Astrocyte of the spinal cord (primary cell): ENCODE results near the gene SLC25A14.
A peak's percentile ranks its signal among the peaks of the same experiment; 100 is the strongest.

ENCODE experiments used
- DNase-seq: peaks from one replicate; pipeline ENCODE4 v3.0.0; 2011; ENCODE audit warnings: low read depth, low spot score
- H3K4me3 ChIP-seq: 2 replicates; pipeline ENCODE4 v1.5.1; 2011; ENCODE audit warnings: low read depth, mild to moderate bottlenecking, low read length, moderate library complexity
- in situ Hi-C: cut with HindIII; loops from 2 replicates; pipeline ENCODE4 v1.10.0; 2017; ENCODE audit warnings: low sequenced_read_pairs
- TF ChIP-seq, protein P1 (sequence below): IDR thresholded peaks from 2 replicates; pipeline ENCODE4 v1.5.1; 2012; ENCODE audit warnings: low read depth, mild to moderate bottlenecking, low read length, inconsistent platforms

The SLC25A14 gene, protein sequence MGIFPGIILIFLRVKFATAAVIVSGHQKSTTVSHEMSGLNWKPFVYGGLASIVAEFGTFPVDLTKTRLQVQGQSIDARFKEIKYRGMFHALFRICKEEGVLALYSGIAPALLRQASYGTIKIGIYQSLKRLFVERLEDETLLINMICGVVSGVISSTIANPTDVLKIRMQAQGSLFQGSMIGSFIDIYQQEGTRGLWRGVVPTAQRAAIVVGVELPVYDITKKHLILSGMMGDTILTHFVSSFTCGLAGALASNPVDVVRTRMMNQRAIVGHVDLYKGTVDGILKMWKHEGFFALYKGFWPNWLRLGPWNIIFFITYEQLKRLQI

DNA sequence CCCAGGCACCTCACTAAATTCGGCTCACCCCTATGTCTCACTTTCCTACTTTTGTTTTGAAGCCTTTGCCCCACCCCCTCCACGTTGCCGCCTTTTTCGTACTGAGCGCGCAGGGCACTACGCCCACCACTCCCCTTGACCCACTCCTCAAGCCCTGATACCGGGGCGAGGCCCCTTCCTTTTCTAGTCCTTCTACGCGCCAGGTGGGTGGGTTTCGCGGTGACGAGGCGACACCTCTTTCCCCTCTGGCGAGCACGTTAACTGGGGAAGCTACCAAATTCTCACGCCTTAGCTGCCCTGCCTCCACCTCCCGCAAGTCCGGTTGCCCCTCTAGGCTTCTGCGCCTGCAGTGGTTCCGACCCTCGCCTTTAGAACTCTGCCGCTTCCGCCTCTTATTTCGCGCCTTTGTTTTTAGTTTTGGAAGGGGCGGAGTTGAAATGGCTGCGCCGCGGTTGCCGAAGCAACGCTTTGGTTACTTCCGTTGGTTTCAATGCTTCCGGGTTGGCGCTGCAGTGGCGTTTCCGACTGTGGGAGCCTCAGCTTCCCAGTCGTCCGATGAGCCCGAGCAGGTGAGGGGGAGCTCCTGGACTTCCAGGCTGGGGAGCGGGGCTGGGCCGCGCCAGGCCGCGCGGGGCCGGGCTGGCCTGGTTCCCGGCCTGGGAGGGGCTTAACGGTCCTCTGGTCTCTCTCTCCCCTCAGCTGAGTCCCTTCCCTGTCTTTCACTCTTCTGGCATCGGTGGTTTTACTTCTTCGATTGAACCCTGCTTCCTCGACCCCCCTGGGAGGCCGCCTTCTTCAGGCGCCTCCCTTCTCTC lies at the start of gene SLC25A14:
TSS of gene SLC25A14 (plus strand) at position 512 of the 815 bp plus-strand sequence. CDS start 360 bp downstream, outside the sequence.
- TF ChIP-seq, protein P1, sequence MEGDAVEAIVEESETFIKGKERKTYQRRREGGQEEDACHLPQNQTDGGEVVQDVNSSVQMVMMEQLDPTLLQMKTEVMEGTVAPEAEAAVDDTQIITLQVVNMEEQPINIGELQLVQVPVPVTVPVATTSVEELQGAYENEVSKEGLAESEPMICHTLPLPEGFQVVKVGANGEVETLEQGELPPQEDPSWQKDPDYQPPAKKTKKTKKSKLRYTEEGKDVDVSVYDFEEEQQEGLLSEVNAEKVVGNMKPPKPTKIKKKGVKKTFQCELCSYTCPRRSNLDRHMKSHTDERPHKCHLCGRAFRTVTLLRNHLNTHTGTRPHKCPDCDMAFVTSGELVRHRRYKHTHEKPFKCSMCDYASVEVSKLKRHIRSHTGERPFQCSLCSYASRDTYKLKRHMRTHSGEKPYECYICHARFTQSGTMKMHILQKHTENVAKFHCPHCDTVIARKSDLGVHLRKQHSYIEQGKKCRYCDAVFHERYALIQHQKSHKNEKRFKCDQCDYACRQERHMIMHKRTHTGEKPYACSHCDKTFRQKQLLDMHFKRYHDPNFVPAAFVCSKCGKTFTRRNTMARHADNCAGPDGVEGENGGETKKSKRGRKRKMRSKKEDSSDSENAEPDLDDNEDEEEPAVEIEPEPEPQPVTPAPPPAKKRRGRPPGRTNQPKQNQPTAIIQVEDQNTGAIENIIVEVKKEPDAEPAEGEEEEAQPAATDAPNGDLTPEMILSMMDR = no peak
- peak; percentile 65 for DNase-seq
- H3K4me3 ChIP-seq = peak within 1 kb of the TSS; percentile 68
- in situ Hi-C loops = no loop called here

DNA sequence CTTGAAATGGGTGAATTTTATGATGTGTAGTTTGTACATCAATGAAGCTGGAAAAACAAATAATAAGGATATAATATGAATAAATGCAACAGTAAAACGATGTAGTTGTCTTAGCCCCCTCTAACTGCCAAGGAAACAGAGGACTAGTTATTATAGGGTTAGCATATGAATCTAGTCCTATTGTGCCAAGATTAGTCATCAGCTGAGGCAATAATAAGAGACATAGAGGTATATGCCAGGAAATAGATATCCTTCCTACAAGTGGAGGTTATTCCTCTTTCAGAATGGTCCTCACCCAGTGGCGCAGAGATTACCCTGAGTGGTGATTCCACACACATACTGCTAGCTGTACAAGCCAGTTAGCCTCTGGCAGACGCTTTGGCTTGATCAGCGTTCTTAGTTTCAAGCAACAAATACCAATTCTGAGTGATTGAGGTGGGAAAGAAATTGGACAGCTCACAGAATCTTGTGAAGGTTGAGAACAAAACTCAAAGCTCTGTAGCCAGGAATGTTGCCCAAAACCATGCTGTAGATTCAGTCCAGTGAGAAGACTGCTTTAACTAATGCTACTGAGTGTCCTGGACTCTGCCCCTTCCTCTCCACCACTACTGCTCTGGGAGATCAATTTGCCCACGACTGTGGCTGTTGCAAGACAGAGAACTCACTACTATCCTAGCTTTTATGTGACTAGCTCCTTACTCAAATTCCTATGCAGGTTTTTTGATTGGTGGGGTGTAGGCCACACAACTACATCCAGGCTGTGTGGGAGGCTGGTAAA lies 44.0 kb upstream of the SLC25A14 start:
- in situ Hi-C loops = no loop called here
- no peak overlapping the region for H3K4me3 ChIP-seq
- TF ChIP-seq, protein P1 = no peak
- DNase-seq = no peak

DNA sequence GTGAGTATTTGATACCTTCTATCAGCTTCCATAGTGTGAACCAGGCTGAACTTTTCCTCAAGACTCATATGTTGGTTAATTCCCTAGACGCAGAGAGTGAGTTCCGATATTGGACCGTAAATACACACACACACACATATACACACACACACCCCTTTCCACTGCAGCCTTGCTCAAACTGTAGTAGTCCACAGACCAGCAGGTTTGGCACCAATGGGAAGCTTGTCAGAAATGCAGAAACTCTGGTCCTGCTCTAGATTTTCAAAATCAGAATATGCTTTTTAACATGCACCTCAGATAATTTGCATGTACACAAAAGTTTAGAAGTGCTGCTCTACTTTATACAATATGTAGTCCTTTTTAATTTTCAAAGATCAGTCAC lies 43.4 kb upstream of the SLC25A14 start:
- in situ Hi-C loops = no loop called here
- DNase-seq = no peak
- TF ChIP-seq, protein P1 = no peak
- no peak overlapping the region for H3K4me3 ChIP-seq

DNA sequence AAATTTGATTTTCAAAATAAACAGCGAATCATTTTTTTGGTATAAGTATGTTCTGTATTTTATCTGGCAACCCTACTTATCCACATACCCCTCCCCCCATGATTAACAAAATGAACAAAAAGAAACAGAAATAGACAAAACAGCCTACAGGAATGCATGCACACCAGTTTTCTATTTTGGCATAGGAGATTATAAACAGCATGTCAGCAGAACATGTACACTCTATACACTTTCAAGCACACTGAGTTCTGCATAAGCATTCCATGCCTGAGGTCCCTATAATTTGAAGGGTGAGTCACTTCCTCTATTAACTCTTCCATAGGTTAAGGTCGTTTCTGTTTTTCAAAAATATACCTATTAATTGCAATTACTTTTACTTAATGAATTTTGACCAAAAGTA lies 43.0 kb upstream of the SLC25A14 start:
- peak; percentile 6 for DNase-seq
- TF ChIP-seq, protein P1 = no peak
- in situ Hi-C loops = no loop called here
- H3K4me3 ChIP-seq = no peak overlapping the region

DNA sequence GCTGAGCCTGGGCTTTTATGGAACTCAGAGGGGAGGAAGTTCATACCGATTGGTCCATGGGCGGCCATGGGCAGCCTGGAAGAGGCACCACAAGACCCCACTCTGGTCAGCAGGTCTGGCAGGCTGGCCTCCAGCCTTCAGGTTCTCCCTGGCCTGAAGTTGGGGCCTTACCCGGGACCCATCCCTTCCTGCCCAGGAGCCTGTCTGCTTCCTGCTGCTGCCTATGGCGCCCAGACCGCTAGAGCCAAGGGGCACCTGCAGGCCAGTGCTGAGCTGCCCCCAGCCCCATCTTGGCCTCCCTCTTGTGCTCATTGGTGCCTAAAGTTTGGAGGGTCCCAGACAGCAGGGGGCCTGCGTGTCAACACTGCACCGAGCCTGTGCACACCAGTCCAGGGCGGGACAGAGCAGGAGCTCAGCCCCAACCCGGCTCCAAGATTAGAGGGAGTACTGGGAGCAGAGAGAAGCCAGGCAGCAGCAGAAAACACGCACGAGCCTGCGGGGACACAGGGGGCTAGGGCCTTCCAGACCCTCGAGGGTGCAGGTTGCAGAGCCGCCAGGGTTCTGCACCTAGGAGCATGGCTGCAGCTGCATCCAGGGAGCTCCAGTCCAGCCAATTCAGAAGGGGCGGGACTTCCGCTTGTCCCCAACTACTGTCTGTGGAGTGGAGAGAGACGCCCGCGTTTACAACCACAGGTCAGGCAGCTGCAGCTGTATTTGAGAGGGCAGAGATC lies 40.3 kb upstream of the SLC25A14 start:
- H3K4me3 ChIP-seq = no peak overlapping the region
- DNase-seq = no peak
- in situ Hi-C loops = no loop called here
- TF ChIP-seq, protein P1 = no peak

DNA sequence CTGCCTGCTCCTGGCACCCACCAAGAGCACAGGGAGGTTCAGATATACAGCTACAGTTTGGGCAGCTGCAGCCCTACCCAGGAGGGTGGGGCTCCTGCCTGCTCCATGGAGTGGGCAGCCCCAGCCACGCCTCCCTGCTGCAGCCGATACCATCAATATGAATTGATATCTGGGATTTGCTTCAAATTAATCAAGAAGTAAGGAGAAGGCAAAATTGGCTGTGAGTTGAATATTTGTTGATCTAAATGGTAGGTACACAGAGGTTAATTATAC lies 39.8 kb upstream of the SLC25A14 start:
- no peak for DNase-seq
- in situ Hi-C loops = no loop called here
- no peak overlapping the region for H3K4me3 ChIP-seq
- TF ChIP-seq, protein P1 = no peak
